Endothelial cell of umbilical vein (primary cell): Measurements from ENCODE around the gene SPTA1. TPM values are rescaled to one million over a fixed set of nuclear protein-coding genes. Genes with fewer than 3 reads are reported as not detected.

Experiments
- BruUV-seq: library from RNA; stranded (reverse); fragments of 400-500 nt; replicated peaks from 2 replicates; lab custom pipeline; 2021; lab: Mats Ljungman, UMichigan
- CTCF ChIA-PET: fragments of 300-600, 350-600 bp; sonication (Branson Sonifier 250); formaldehyde crosslinking; loops from one replicate; lab custom pipeline; 2021; ENCODE audit warnings: antibody characterized with exemption, inconsistent platforms; lab: Charles Lee
- POLR2A ChIA-PET: fragments of 300-600, 350-600 bp; sonication (Branson Sonifier 250); formaldehyde crosslinking; loops from one replicate; lab custom pipeline; 2021; ENCODE audit warnings: antibody characterized with exemption, inconsistent platforms; lab: Charles Lee
- DNase-seq: peaks from one replicate; pipeline ENCODE4 v3.0.0-alpha.2; 2011; ENCODE audit warnings: low read depth, low spot score
- FAIRE-seq: peaks from 2 replicates; lab custom pipeline; 2011; peaks lifted over from hg19 to GRCh38; lab: Jason Lieb, UNC
- H2AFZ ChIP-seq: 2 replicates; pipeline ENCODE4 v1.6.0; 2012; ENCODE audit warnings: low read depth, low read length, control low read depth, inconsistent platforms
- H3K27ac ChIP-seq: 2 replicates; pipeline ENCODE4 v1.5.1; 2011; ENCODE audit warnings: low read depth, mild to moderate bottlenecking, control low read depth, low read length, moderate library complexity; ENCODE audit not compliant: insufficient read depth
- H3K27me3 ChIP-seq, 2 experiments: 2 replicates each; pipeline versions ENCODE4 v1.6.0 to v1.6.1; 2011; ENCODE audit warnings: low read length in 2 of 2, mixed read lengths in 1 of 2; ENCODE audit not compliant: control insufficient read depth in 2 of 2, insufficient read depth in 2 of 2
- H3K36me3 ChIP-seq, 2 experiments: 2 replicates in 1 of 2; 3 replicates in 1 of 2; pipeline ENCODE4 v1.5.1; 2011; ENCODE audit warnings: low read length in 2 of 2, mild to moderate bottlenecking in 1 of 2, moderate library complexity in 1 of 2; ENCODE audit not compliant: control insufficient read depth in 2 of 2, insufficient read depth in 2 of 2; ENCODE audit errors: extremely low read depth in 1 of 2
- H3K4me1 ChIP-seq: 3 replicates; pipeline ENCODE4 v1.5.1; 2011; ENCODE audit warnings: mild to moderate bottlenecking, low read length; ENCODE audit not compliant: control insufficient read depth, insufficient read depth; ENCODE audit errors: extremely low read depth
- H3K4me2 ChIP-seq: 2 replicates; pipeline ENCODE4 v1.6.1; 2011; ENCODE audit warnings: low read length, control low read depth, mixed read lengths; ENCODE audit not compliant: insufficient read depth
- H3K4me3 ChIP-seq, 3 experiments: fragments of 200-600 bp in 1 of 3; sonication (generic), shearing (Covaris generic) in 1 of 3; replicated peaks in 1 of 3; 2 replicates each; pipeline ENCODE4 v1.5.1; 2011 to 2016; ENCODE audit warnings: control low read depth in 3 of 3, low read length in 3 of 3, mild to moderate bottlenecking in 2 of 3, inconsistent platforms in 1 of 3, low read depth in 1 of 3, moderate library complexity in 1 of 3; ENCODE audit not compliant: insufficient read depth in 1 of 3
- H3K79me2 ChIP-seq: 2 replicates; pipeline ENCODE4 v1.6.0; 2012; ENCODE audit warnings: low read length, inconsistent platforms; ENCODE audit not compliant: control insufficient read depth, insufficient read depth
- H3K9ac ChIP-seq: replicated peaks from 2 replicates; pipeline ENCODE3; 2011; ENCODE audit warnings: low read length, control low read depth; ENCODE audit not compliant: insufficient read depth; ENCODE audit errors: extremely low read depth
- H3K9me1 ChIP-seq: replicated peaks from 3 replicates; pipeline ENCODE4 v1.6.0; 2011; ENCODE audit warnings: mild to moderate bottlenecking, low read length; ENCODE audit not compliant: control insufficient read depth, insufficient read depth; ENCODE audit errors: extremely low read depth
- H3K9me3 ChIP-seq: replicated peaks from 2 replicates; pipeline ENCODE4 v1.5.1; 2012; ENCODE audit warnings: low read length, inconsistent platforms; ENCODE audit not compliant: control insufficient read depth, insufficient read depth
- H4K20me1 ChIP-seq: replicated peaks from 2 replicates; pipeline ENCODE3; 2011; ENCODE audit warnings: mild to moderate bottlenecking, low read length; ENCODE audit not compliant: control insufficient read depth, insufficient read depth; ENCODE audit errors: extremely low read depth
- EZH2 ChIP-seq: IDR thresholded peaks from 2 replicates; pipeline ENCODE4 v1.6.1; 2012; ENCODE audit warnings: borderline replicate concordance, low read depth, mild to moderate bottlenecking, moderate library complexity, low read length, inconsistent platforms; ENCODE audit not compliant: severe bottlenecking
- FOS ChIP-seq: IDR thresholded peaks from 2 replicates; pipeline ENCODE4 v1.6.1; 2011; ENCODE audit warnings: mild to moderate bottlenecking, low read length, moderate library complexity, borderline replicate concordance; ENCODE audit not compliant: insufficient read depth
- GATA2 ChIP-seq: IDR thresholded peaks from 2 replicates; pipeline ENCODE4 v1.7.0; 2011; ENCODE audit warnings: low read depth, mild to moderate bottlenecking, moderate library complexity, mixed read lengths, low read length; ENCODE audit not compliant: insufficient read length, insufficient read depth
- JUN ChIP-seq: IDR thresholded peaks from 2 replicates; pipeline ENCODE4 v1.6.1; 2011; ENCODE audit warnings: borderline replicate concordance, low read depth; ENCODE audit not compliant: insufficient read length, insufficient read depth
- MYC ChIP-seq: IDR thresholded peaks from one replicate; pipeline ENCODE4 v1.6.1; 2011; ENCODE audit warnings: mild to moderate bottlenecking, low read depth, low read length
- POLR2A ChIP-seq: IDR thresholded peaks from 2 replicates; pipeline ENCODE4 v1.6.1; 2012; ENCODE audit warnings: low read depth, mild to moderate bottlenecking, control low read depth, low read length
- POLR2AphosphoS5 ChIP-seq: IDR thresholded peaks from 2 replicates; pipeline ENCODE4 v1.6.1; 2012; ENCODE audit warnings: low read depth, mild to moderate bottlenecking, control low read depth, low read length, moderate library complexity; ENCODE audit not compliant: insufficient read depth
- dilution Hi-C: fragments of 300-500 bp; cut with MboI; formaldehyde crosslinking; loops from one replicate; pipeline ENCODE4 v1.15.0; 2019; ENCODE audit warnings: low sequenced_read_pairs; ENCODE audit not compliant: extremely low pct_ligation_motif_present
- intact Hi-C: fragments of 100-400 bp; cut with micrococcal nuclease; formaldehyde crosslinking; loops from one replicate; pipeline ENCODE4 v1.10.0; 2022
- polyA plus RNA-seq, 4 experiments: library from polyadenylated mRNA; depleted of rRNA in 3 of 4; stranded (reverse) in 3 of 4; unstranded in 1 of 4; fragments of >200 nt; gene quantifications; 2 replicates each; pipeline versions ENCODE4 v1.2.1 to v1.2.3, GENCODE V29; 2011 to 2012; ENCODE audit warnings: missing spikeins in 1 of 4
- total RNA-seq: library from RNA; stranded (reverse); gene quantifications from 2 replicates; pipeline ENCODE4 v1.2.3, GENCODE V29; 2021
- TF ChIP-seq, protein P1 (sequence below): IDR thresholded peaks from 2 replicates; pipeline ENCODE4 v1.6.1; 2011; ENCODE audit not compliant: insufficient read depth, insufficient read length
- TF ChIP-seq, protein P2 (sequence below), 2 donors: IDR thresholded peaks; 1 replicate in 1 of 2; 2 replicates in 1 of 2; pipeline ENCODE4 v1.5.1; 2011; ENCODE audit warnings: low read length in 2 of 2, mild to moderate bottlenecking in 2 of 2, moderate library complexity in 2 of 2, control low read depth in 1 of 2, inconsistent platforms in 1 of 2, low read depth in 1 of 2; ENCODE audit not compliant: insufficient read depth in 1 of 2; ENCODE audit errors: extremely low read depth in 1 of 2

Gene SPTA1
- total and polyA plus RNA-seq, 2 donors (not counting 3 experiments of a cell fraction or from before 2014, with no cell fraction given): 0.01 to 0.84 TPM

- Histone ChIP-seq H2AFZ (no peak overlapping the region), H3K79me2 (no peaks in the 10 kb centered on the region), H4K20me1 (no peaks in the 10 kb centered on the region), H3K9ac (no peak overlapping the region), H3K4me1 (no peaks in the 10 kb centered on the region), H3K27me3 (no peaks in the 10 kb centered on the region), H3K4me2 (no peak overlapping the region), H3K4me3 (no peak overlapping the region), H3K36me3 (no peaks in the 10 kb centered on the region), H3K9me1 (no peaks in the 10 kb centered on the region), H3K9me3 (no peaks in the 10 kb centered on the region), H3K27ac (no peak overlapping the region)
- TF ChIP-seq, protein P1, sequence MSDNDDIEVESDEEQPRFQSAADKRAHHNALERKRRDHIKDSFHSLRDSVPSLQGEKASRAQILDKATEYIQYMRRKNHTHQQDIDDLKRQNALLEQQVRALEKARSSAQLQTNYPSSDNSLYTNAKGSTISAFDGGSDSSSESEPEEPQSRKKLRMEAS: no peak
- no peak for TF ChIP-seq POLR2AphosphoS5
- TF ChIP-seq EZH2: no peak
- TF ChIP-seq GATA2: no peak
- no peak for TF ChIP-seq POLR2A
- TF ChIP-seq, protein P2, sequence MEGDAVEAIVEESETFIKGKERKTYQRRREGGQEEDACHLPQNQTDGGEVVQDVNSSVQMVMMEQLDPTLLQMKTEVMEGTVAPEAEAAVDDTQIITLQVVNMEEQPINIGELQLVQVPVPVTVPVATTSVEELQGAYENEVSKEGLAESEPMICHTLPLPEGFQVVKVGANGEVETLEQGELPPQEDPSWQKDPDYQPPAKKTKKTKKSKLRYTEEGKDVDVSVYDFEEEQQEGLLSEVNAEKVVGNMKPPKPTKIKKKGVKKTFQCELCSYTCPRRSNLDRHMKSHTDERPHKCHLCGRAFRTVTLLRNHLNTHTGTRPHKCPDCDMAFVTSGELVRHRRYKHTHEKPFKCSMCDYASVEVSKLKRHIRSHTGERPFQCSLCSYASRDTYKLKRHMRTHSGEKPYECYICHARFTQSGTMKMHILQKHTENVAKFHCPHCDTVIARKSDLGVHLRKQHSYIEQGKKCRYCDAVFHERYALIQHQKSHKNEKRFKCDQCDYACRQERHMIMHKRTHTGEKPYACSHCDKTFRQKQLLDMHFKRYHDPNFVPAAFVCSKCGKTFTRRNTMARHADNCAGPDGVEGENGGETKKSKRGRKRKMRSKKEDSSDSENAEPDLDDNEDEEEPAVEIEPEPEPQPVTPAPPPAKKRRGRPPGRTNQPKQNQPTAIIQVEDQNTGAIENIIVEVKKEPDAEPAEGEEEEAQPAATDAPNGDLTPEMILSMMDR (IDR thresholded peaks at IDR 0.05; ENCODE audit: extremely low read depth in 1 of 2, insufficient read depth in 1 of 2, low read depth in 1 of 2, low read length in 2 of 2): no peak
- ChIA-PET POLR2A (no interaction called here), CTCF (no interaction called here)
- dilution Hi-C loops (no loop called here), intact Hi-C loops (no loop called here)
- no peak for DNase-seq
- no peak for FAIRE-seq
- BruUV-seq: no TSS peak
Measured at GRCh38 chr1:158714754-158715153, 28.2 kb upstream of the SPTA1 start.

DNA sequence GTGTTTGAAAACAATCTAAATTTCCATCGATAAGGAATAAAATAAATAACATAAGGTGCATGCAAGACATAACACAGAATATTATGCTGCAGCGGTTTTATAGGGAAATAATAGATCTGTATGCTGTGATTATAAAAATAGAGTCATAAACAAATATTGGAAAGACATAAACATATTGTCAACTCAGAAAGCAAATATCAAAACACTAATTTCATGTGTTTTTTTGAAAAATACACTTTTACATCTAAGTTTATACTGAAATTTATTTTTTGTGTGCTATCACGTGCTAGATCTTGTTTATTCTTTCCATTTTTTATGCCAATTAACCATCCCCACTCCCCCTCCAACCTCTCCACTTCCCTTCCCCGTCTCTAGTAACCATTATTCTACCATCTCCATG is 24.6 kb upstream of the SPTA1 start:
- no peak overlapping the region for H3K4me3 ChIP-seq
- H3K27me3 ChIP-seq: no peaks in the 10 kb centered on the region
- H3K9ac ChIP-seq: no peak overlapping the region
- ChIA-PET POLR2A (no interaction called here), CTCF (no interaction called here)
- H2AFZ ChIP-seq: no peak overlapping the region
- H3K4me1 ChIP-seq: no peaks in the 10 kb centered on the region
- DNase-seq (no peak), FAIRE-seq (no peak)
- no peaks in the 10 kb centered on the region for H3K9me3 ChIP-seq
- no peaks in the 10 kb centered on the region for H4K20me1 ChIP-seq
- H3K79me2 ChIP-seq: no peaks in the 10 kb centered on the region
- BruUV-seq: no TSS peak
- intact Hi-C loops: no loop called here
- dilution Hi-C loops: no loop called here
- H3K4me2 ChIP-seq: no peak overlapping the region
- no peaks in the 10 kb centered on the region for H3K36me3 ChIP-seq
- H3K9me1 ChIP-seq: no peaks in the 10 kb centered on the region
- no peak overlapping the region for H3K27ac ChIP-seq
- TF ChIP-seq, protein P2 (IDR thresholded peaks at IDR 0.05; ENCODE audit: extremely low read depth in 1 of 2, insufficient read depth in 1 of 2, low read depth in 1 of 2, low read length in 2 of 2): no peak
- TF ChIP-seq GATA2 (no peak), FOS (no peak), JUN (no peak), MYC (no peak), EZH2 (no peak), POLR2A (no peak)
- TF ChIP-seq, protein P1: no peak
